Body of pancreas (tissue), 4 donors: Measurements from ENCODE around the gene ATG2B. TPM values are rescaled to one million over a fixed set of nuclear protein-coding genes. Genes with fewer than 3 reads are reported as not detected.

Source experiments
- ATAC-seq: fragments of 150-250 bp; one replicate; pipeline ENCODE4 v1.9.1; 2016
- DNase-seq, 4 donors: peaks; one replicate each; pipeline ENCODE4 v3.0.0-alpha.2; 2019
- H3K27ac ChIP-seq, 4 donors: fragments of 200-600 bp; sonication (generic); 1 replicate in 3 of 4; 2 replicates in 1 of 4; pipeline versions ENCODE4 v1.5.1 to v1.6.1; 2016 to 2019; ENCODE audit warnings: mild to moderate bottlenecking in 1 of 4, mixed read lengths in 1 of 4, moderate library complexity in 1 of 4
- H3K27me3 ChIP-seq, 2 donors: fragments of 200-600 bp; sonication (generic); one replicate each; pipeline ENCODE4 v1.6.0; 2016; ENCODE audit warnings: mild to moderate bottlenecking in 1 of 2
- H3K36me3 ChIP-seq, 2 donors: fragments of 200-600 bp; sonication (generic); replicated peaks in 1 of 2; 2 replicates each; pipeline ENCODE4 v1.5.1; 2016; ENCODE audit warnings: low read depth in 2 of 2; ENCODE audit not compliant: insufficient read depth in 1 of 2
- H3K4me1 ChIP-seq: fragments of 200-600 bp; sonication (generic); one replicate; pipeline ENCODE4 v1.6.0; 2016
- H3K4me3 ChIP-seq, 2 donors: fragments of 200-600 bp; sonication (generic); 1 replicate in 1 of 2; 2 replicates in 1 of 2; pipeline ENCODE4 v1.5.1; 2016 to 2019
- H3K9me3 ChIP-seq, 3 donors: fragments of 200-600 bp; sonication (generic); 1 replicate in 2 of 3; 2 replicates in 1 of 3; pipeline ENCODE4 v1.5.1; 2016
- POLR2A ChIP-seq, 3 donors: fragments of 450-650 bp; IDR thresholded peaks; one replicate each; pipeline ENCODE4 v1.6.1; 2016; ENCODE audit warnings: antibody characterized with exemption in 3 of 3, mild to moderate bottlenecking in 2 of 3
- WGBS, 2 donors: methylation state at CpG; one replicate each; pipeline ENCODE4 v1.1.5; 2017; 5-methylcytosine and 5-hydroxymethylcytosine counted together
- intact Hi-C: fragments of 100-400 bp; cut with DNase I; formaldehyde crosslinking; loops from one replicate; pipeline ENCODE4 v1.15.1; 2023
- total RNA-seq, 2 donors: library from RNA; depleted of rRNA; stranded (reverse); fragments of >200 nt; gene quantifications; one replicate each; pipeline ENCODE4 v1.1.0, GENCODE V29; 2016
- TF ChIP-seq, protein P1 (sequence below), 7 experiments: fragments of 450-650 bp in 4 of 7; fragments of 200-600 bp in 3 of 7; sonication (generic) in 3 of 7; IDR thresholded peaks; one replicate each; pipeline ENCODE4 v1.5.1; 2016 to 2019; ENCODE audit warnings: antibody characterized with exemption in 7 of 7

Gene ATG2B
- total RNA-seq, 2 donors from 2014 or later = 26.2 to 51.7 TPM

DNA sequence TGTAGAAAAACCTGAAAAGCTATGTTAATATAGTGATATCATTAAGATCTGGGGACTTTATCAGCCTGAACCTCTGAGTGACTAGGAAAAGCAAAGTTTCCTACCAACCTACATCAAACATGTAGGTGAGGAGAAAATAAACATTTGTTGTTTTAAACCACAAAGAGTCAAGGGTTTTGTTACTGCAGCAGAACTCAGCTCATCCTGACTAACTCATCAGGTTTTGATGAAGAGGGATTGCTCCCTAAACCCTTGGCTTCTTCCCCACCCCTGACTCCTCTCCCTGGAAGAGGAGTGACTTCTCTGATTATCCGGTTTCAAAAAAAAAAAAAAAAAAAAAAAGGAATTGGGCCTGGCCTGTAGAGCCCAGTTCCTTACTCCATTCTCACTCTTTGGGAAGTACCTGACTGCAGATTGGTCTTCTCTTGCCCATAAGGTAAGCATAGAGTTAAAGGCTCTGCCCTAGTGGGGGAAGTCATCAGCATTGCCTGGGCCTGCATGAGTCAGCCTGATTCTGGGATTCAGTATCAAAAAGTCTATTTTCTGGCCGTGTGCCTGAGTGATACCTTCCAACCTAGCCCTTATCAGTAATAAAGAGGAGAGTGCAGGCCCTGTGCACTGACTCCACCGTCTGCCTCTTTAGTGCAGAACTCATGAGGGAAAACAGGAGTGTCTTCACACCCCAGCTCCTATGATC, 90.2 kb downstream of the ATG2B start:
- Histone ChIP-seq H3K4me1 (peaks cover 46% of the 10 kb centered on the region), H3K4me3 (no peak overlapping the region), H3K27me3 (no peaks in the 10 kb centered on the region), H3K27ac (peak overlapping the region in 2 of 4 donors; percentile 18 to 74), H3K36me3 (no peaks in the 10 kb centered on the region), H3K9me3 (no peaks in the 10 kb centered on the region)
- DNase-seq (peak in 2 of 4 donors; percentile 44), ATAC-seq (no peak)
- TF ChIP-seq, protein P1, sequence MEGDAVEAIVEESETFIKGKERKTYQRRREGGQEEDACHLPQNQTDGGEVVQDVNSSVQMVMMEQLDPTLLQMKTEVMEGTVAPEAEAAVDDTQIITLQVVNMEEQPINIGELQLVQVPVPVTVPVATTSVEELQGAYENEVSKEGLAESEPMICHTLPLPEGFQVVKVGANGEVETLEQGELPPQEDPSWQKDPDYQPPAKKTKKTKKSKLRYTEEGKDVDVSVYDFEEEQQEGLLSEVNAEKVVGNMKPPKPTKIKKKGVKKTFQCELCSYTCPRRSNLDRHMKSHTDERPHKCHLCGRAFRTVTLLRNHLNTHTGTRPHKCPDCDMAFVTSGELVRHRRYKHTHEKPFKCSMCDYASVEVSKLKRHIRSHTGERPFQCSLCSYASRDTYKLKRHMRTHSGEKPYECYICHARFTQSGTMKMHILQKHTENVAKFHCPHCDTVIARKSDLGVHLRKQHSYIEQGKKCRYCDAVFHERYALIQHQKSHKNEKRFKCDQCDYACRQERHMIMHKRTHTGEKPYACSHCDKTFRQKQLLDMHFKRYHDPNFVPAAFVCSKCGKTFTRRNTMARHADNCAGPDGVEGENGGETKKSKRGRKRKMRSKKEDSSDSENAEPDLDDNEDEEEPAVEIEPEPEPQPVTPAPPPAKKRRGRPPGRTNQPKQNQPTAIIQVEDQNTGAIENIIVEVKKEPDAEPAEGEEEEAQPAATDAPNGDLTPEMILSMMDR (IDR thresholded peaks at IDR 0.05) = no peak
- TF ChIP-seq POLR2A (IDR thresholded peaks at IDR 0.05) = no peak
- WGBS, 2 donors = 6 to 28% methylated on average over 3 of the region's 3 CpGs
- intact Hi-C loops = loop anchor here (5.0 kb wide), 1 partner anchor 171 kb away; no protein-coding TSS in a partner anchor

DNA sequence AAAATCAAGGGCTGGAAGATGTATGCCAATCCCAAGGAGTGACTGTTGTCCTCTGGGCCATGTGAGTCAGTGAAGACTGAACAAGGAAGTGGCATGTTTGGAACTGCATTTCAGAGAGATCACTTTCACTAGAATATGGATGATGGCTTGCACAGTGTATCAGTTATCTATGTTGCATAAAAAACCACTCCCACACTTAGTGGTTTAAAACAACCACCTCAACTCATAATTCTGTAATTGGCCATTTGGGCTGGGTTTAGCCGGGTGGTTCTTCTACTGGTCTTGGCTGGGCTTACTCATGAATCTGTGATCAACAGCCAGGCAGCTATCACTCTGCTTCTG, 91.7 kb downstream of the ATG2B start:
- Histone ChIP-seq H3K27ac (peak overlapping the region in 1 of 4 donors; percentile 88), H3K27me3 (no peaks in the 10 kb centered on the region), H3K36me3 (no peaks in the 10 kb centered on the region), H3K4me1 (peaks cover 59% of the 10 kb centered on the region), H3K4me3 (no peak overlapping the region), H3K9me3 (no peaks in the 10 kb centered on the region)
- TF ChIP-seq, protein P1 (IDR thresholded peaks at IDR 0.05) = no peak
- TF ChIP-seq POLR2A (IDR thresholded peaks at IDR 0.05) = no peak
- intact Hi-C loops = loop anchor here (5.0 kb wide), 1 partner anchor 169 kb away; no protein-coding TSS in a partner anchor
- no peak for ATAC-seq
- DNase-seq = no peak
- 92 to 100% methylated on average over 1 of the region's 1 CpG for WGBS, 2 donors

DNA sequence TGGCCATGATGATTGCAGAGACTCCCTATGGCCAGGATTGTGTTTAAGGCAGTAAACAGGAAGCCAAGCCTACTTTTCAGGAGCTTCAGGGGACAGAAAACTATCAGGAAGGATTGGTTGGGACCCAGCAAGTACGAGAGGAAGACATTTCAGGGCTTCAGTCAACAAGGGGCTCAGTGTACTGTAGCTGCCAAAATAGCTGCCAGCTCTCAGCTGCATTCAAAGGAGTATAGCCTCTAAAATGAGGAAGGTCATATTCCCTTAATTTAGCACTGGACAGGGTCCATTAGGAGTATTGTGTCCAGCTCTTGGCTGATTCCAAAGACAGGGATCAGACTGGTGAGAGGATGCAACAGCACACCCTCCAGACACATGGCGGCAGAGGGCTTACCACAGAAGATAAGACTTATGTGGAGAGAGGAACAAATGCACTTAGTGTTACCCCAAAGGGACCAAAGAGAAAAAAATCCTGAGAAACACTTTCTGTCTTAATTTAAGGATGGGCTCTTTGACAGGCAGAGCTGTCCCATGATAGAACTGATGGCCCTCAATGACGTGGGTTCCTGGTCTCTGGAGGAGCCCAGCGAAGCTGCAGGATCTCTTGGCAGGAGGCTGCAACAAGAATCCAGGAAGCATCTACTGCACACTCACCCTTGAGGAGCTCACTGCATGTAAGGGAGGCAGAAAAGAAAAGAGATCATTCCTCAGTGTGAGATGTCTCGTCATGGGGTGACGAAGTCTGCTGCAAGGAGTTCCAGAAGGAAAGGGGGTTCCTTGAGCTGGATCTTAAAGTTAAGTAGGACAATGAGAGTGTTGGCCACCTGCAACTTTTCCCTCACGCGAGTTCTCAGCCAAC, 92.3 kb downstream of the ATG2B start:
- H3K36me3 ChIP-seq = no peaks in the 10 kb centered on the region
- H3K27ac ChIP-seq = peak overlapping the region in 3 of 4 donors; percentile 39 to 93 (median 88)
- no peaks in the 10 kb centered on the region for H3K27me3 ChIP-seq
- intact Hi-C loops = loop anchor here (5.0 kb wide), 1 partner anchor 168 kb away; no protein-coding TSS in a partner anchor
- ATAC-seq (no peak), DNase-seq (no peak)
- WGBS, 2 donors = 82 to 91% methylated on average over 8 of the region's 8 CpGs
- H3K4me1 ChIP-seq = peaks cover 63% of the 10 kb centered on the region
- no peak for TF ChIP-seq POLR2A (IDR thresholded peaks at IDR 0.05)
- TF ChIP-seq, protein P1 (IDR thresholded peaks at IDR 0.05) = no peak
- no peaks in the 10 kb centered on the region for H3K9me3 ChIP-seq
- no peak overlapping the region for H3K4me3 ChIP-seq

DNA sequence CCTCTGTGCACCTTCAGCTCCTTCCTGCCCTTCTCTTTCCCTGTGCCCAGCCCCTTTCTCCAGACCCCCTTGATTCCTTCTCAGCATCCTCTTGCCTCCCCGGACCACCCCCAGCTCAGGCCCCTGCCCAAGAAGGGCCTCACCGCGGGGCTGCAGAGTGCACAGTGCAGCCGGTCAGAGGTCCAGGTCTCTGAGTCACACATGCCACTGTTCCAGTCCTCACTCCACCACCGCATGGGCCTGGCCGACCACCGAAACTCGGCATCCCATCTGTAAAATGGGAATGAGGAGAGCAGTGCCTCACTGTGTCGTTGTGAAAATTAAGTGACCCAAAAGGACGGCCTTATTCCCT, 93.8 kb downstream of the ATG2B start:
- Histone ChIP-seq H3K27ac (peak overlapping the region; percentile 77 to 93 (median 86)), H3K36me3 (no peaks in the 10 kb centered on the region), H3K9me3 (no peaks in the 10 kb centered on the region), H3K4me3 (no peak overlapping the region), H3K27me3 (no peaks in the 10 kb centered on the region), H3K4me1 (peaks cover 65% of the 10 kb centered on the region)
- no peak for TF ChIP-seq POLR2A (IDR thresholded peaks at IDR 0.05)
- TF ChIP-seq, protein P1 (IDR thresholded peaks at IDR 0.05) = no peak
- WGBS, 2 donors = 70 to 88% methylated on average over 10 of the region's 10 CpGs
- no peak for ATAC-seq
- intact Hi-C loops = no loop called here
- DNase-seq = no peak
